Activated CD8-positive, alpha-beta memory T cell treated with anti-CD3 and anti-CD28 coated beads, Interleukin-2, amount 50 U/mL, for 24 hours (primary cell): Measurements from ENCODE around the gene EXOSC6.
"Not testable (repeated sequence)": the region's sequence is repeated elsewhere in the genome, so short reads cannot be mapped to it uniquely, and the experiment has no call there.

Experiments used
- DNase-seq: peaks from one replicate; pipeline ENCODE4 v3.0.0-alpha.2; 2020; ENCODE audit errors: extremely low read depth

The EXOSC6 gene

GRCh38 chr16:70254965-70255286, 3.2 kb upstream of the EXOSC6 start:
- no peak for DNase-seq

GRCh38 chr16:70254180-70254964, 2.6 kb upstream of the EXOSC6 start:
- DNase-seq: no peak

- DNase-seq: no peak
Observed at GRCh38 chr16:70253291-70254106, 1.8 kb upstream of the EXOSC6 start.

GRCh38 chr16:70252355-70252988, 732 bp upstream of the EXOSC6 start:
- DNase-seq: no peak

GRCh38 chr16:70250748-70251628, 752 bp downstream of the EXOSC6 start:
- no peak for DNase-seq

GRCh38 chr16:70249697-70250096, 2.0 kb downstream of the EXOSC6 start:
- DNase-seq: not testable (repeated sequence)

- DNase-seq: not testable (repeated sequence)
Observed at GRCh38 chr16:70238773-70239172, 13.0 kb downstream of the EXOSC6 start.

GRCh38 chr16:70231831-70232230, 19.9 kb downstream of the EXOSC6 start:
- not testable (repeated sequence) for DNase-seq

- DNase-seq: not testable (repeated sequence)
Observed at GRCh38 chr16:70226024-70226423, 25.7 kb downstream of the EXOSC6 start.

- not testable (repeated sequence) for DNase-seq
Observed at GRCh38 chr16:70225430-70225829, 26.3 kb downstream of the EXOSC6 start.

- DNase-seq: not testable (repeated sequence)
Observed at GRCh38 chr16:70224645-70225044, 27.1 kb downstream of the EXOSC6 start.

- not testable (repeated sequence) for DNase-seq
Observed at GRCh38 chr16:70223971-70224513, 27.7 kb downstream of the EXOSC6 start.

- DNase-seq: not testable (repeated sequence)
Observed at GRCh38 chr16:70223216-70223615, 28.5 kb downstream of the EXOSC6 start.

- DNase-seq: not testable (repeated sequence)
Observed at GRCh38 chr16:70222574-70222973, 29.2 kb downstream of the EXOSC6 start.

- not testable (repeated sequence) for DNase-seq
Observed at GRCh38 chr16:70218586-70218985, 33.2 kb downstream of the EXOSC6 start.

GRCh38 chr16:70206382-70206781, 45.4 kb downstream of the EXOSC6 start:
- DNase-seq: not testable (repeated sequence)

GRCh38 chr16:70204668-70205405, 46.9 kb downstream of the EXOSC6 start:
- not testable (repeated sequence) for DNase-seq

- not testable (repeated sequence) for DNase-seq
Observed at GRCh38 chr16:70204010-70204409, 47.7 kb downstream of the EXOSC6 start.

GRCh38 chr16:70203508-70203907, 48.2 kb downstream of the EXOSC6 start:
- not testable (repeated sequence) for DNase-seq

GRCh38 chr16:70200063-70200462, 51.7 kb downstream of the EXOSC6 start:
- not testable (repeated sequence) for DNase-seq
